Gastrocnemius medialis (tissue), 4 donors: Measurements from ENCODE around the gene CTNNA2. TPM values are rescaled to one million over a fixed set of nuclear protein-coding genes. Genes with fewer than 3 reads are reported as not detected.

Experiments
- ATAC-seq, 2 donors: fragments of 150-250 bp; one replicate each; pipeline ENCODE4 v1.9.1; 2016
- DNase-seq, 2 donors: peaks; one replicate each; pipeline ENCODE4 v3.0.0-alpha.2; 2019
- H3K27ac ChIP-seq, 4 donors: fragments of 200-600 bp; sonication (generic); 1 replicate in 1 of 4; 2 replicates in 3 of 4; pipeline ENCODE4 v1.5.1; 2016 to 2018; ENCODE audit warnings: mild to moderate bottlenecking in 2 of 4, moderate library complexity in 1 of 4
- H3K27me3 ChIP-seq, 3 donors: fragments of 200-600 bp; sonication (generic) in 2 of 3; 1 replicate in 1 of 3; 2 replicates in 2 of 3; pipeline versions ENCODE4 v1.5.1 to v1.6.0; 2016 to 2019; ENCODE audit warnings: mild to moderate bottlenecking in 1 of 3, moderate library complexity in 1 of 3
- H3K36me3 ChIP-seq, 2 donors: fragments of 200-600 bp; sonication (generic) in 1 of 2; one replicate each; pipeline ENCODE4 v1.5.1; 2017 to 2018
- H3K4me1 ChIP-seq, 2 donors: fragments of 200-600 bp; sonication (generic) in 1 of 2; one replicate each; pipeline ENCODE4 v1.5.1; 2016 to 2017; ENCODE audit warnings: mild to moderate bottlenecking in 2 of 2
- H3K4me3 ChIP-seq, 4 donors: fragments of 200-600 bp; sonication (generic) in 3 of 4; 1 replicate in 1 of 4; 2 replicates in 3 of 4; pipeline ENCODE4 v1.5.1; 2016 to 2019; ENCODE audit warnings: mild to moderate bottlenecking in 2 of 4
- H3K9me3 ChIP-seq, 3 donors: fragments of 200-600 bp; sonication (generic) in 2 of 3; 1 replicate in 1 of 3; 2 replicates in 2 of 3; pipeline ENCODE4 v1.5.1; 2016 to 2019
- POLR2A ChIP-seq, 2 donors: fragments of 450-650 bp; IDR thresholded peaks; one replicate each; pipeline ENCODE4 v1.6.1; 2017; ENCODE audit warnings: antibody characterized with exemption in 2 of 2, mild to moderate bottlenecking in 2 of 2, moderate library complexity in 2 of 2
- in situ Hi-C, 4 donors: fragments of 200-750 bp; cut with MboI; loops; one replicate each; pipeline versions ENCODE4 v1.15.0 to v1.8.0; 2017; ENCODE audit warnings: low sequenced_read_pairs in 4 of 4
- intact Hi-C: fragments of 100-400 bp; cut with DNase I; formaldehyde crosslinking; loops from one replicate; pipeline ENCODE4 v1.15.1; 2023; ENCODE audit warnings: low total_unique reads
- total RNA-seq, 4 donors: library from RNA; depleted of rRNA; stranded (reverse); fragments of >200 nt; gene quantifications; one replicate each; pipeline versions ENCODE4 v1.1.0 to v1.2.3, GENCODE V29; 2016
- TF ChIP-seq, protein P1 (sequence below), 5 experiments: fragments of 450-650 bp in 3 of 5; fragments of 200-600 bp in 2 of 5; sonication (generic) in 2 of 5; IDR thresholded peaks in 4 of 5; conservative IDR thresholded peaks in 1 of 5; 1 replicate in 4 of 5; 2 replicates in 1 of 5; pipeline ENCODE4 v1.5.1; 2016 to 2019; ENCODE audit warnings: antibody characterized with exemption in 5 of 5, mild to moderate bottlenecking in 3 of 5, moderate library complexity in 3 of 5

The CTNNA2 gene
- total RNA-seq, 4 donors from 2014 or later = not detected

DNA sequence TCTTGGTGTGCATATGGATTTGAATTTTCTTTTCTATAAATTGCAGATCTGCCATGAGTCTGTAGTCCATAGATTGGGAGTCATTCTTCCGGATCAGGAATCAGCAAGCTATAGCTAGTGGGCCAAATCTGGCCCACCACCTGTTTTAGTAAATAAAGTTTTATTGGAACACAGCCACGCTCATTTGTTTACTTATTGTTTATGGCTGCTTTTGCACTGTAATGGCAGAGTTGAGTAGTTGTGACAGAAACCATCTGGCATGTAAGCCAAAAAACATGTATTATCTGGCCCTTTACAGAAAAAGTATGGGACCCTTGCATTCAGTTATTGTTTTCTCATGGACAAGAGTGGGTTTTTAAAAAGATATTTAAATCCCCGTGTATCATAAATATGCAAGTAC, 600.5 kb downstream of the CTNNA2 start:
- no peak overlapping the region for H3K27ac ChIP-seq
- TF ChIP-seq POLR2A (IDR thresholded peaks at IDR 0.05) = no peak
- TF ChIP-seq, protein P1, sequence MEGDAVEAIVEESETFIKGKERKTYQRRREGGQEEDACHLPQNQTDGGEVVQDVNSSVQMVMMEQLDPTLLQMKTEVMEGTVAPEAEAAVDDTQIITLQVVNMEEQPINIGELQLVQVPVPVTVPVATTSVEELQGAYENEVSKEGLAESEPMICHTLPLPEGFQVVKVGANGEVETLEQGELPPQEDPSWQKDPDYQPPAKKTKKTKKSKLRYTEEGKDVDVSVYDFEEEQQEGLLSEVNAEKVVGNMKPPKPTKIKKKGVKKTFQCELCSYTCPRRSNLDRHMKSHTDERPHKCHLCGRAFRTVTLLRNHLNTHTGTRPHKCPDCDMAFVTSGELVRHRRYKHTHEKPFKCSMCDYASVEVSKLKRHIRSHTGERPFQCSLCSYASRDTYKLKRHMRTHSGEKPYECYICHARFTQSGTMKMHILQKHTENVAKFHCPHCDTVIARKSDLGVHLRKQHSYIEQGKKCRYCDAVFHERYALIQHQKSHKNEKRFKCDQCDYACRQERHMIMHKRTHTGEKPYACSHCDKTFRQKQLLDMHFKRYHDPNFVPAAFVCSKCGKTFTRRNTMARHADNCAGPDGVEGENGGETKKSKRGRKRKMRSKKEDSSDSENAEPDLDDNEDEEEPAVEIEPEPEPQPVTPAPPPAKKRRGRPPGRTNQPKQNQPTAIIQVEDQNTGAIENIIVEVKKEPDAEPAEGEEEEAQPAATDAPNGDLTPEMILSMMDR (IDR thresholded peaks at IDR 0.05 in 4 of 5, conservative IDR thresholded peaks at IDR 0.05 in 1 of 5) = no peak
- ATAC-seq = no peak
- no peaks in the 10 kb centered on the region for H3K27me3 ChIP-seq
- no peaks in the 10 kb centered on the region for H3K9me3 ChIP-seq
- no peak for DNase-seq
- no peaks in the 10 kb centered on the region for H3K36me3 ChIP-seq
- H3K4me3 ChIP-seq = no peak overlapping the region
- no peaks in the 10 kb centered on the region for H3K4me1 ChIP-seq
- intact Hi-C loops (no loop called here), in situ Hi-C loops (no loop called here)

DNA sequence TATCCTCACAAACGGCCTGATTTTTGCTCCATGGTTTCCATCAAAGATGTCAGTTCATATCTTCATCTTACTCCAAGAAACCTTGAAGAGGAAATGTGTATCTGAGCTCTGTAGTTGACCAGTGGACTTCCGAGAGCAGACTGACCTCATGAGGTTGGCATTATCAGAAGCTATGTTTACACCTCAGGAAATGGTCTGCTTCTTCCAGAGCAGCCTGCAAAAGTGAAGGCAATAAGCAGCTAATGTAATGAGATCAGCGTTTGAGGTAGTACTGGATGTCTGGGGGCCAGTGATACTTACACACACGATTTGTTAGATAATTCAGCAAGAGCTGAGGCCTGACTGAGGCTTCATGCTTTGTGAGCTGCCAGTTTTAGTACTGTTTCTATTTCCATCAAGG, 602.0 kb downstream of the CTNNA2 start:
- Histone ChIP-seq H3K4me1 (no peaks in the 10 kb centered on the region), H3K9me3 (no peaks in the 10 kb centered on the region), H3K4me3 (no peak overlapping the region), H3K27me3 (no peaks in the 10 kb centered on the region), H3K36me3 (no peaks in the 10 kb centered on the region), H3K27ac (no peak overlapping the region)
- intact Hi-C loops (no loop called here), in situ Hi-C loops (no loop called here)
- ATAC-seq (no peak), DNase-seq (no peak)
- TF ChIP-seq, protein P1 (IDR thresholded peaks at IDR 0.05 in 4 of 5, conservative IDR thresholded peaks at IDR 0.05 in 1 of 5) = no peak
- TF ChIP-seq POLR2A (IDR thresholded peaks at IDR 0.05) = no peak

DNA sequence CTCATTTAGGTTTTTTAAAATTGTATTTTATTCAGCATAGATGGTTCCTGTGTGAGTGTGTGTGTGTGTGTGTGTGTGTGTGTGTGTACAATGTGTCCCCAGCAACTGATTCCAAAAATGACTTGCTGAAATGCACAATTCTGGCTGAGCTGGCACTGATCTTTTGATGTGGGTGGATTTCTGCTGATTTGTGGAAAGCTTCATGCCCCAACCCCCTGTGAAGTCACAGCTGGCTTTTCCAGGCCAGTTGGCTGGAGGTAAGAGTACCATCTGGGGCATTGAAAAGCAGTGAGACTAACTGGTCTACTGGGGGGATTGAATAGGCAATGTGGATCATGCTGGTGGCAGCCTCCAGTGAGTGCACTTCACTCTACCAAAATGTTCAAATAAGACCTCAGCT, 604.5 kb downstream of the CTNNA2 start:
- DNase-seq = no peak
- in situ Hi-C loops = no loop called here
- no peak overlapping the region for H3K4me3 ChIP-seq
- no peaks in the 10 kb centered on the region for H3K27me3 ChIP-seq
- intact Hi-C loops = no loop called here
- no peak overlapping the region for H3K27ac ChIP-seq
- no peaks in the 10 kb centered on the region for H3K9me3 ChIP-seq
- TF ChIP-seq, protein P1 (IDR thresholded peaks at IDR 0.05 in 4 of 5, conservative IDR thresholded peaks at IDR 0.05 in 1 of 5) = no peak
- no peak for TF ChIP-seq POLR2A (IDR thresholded peaks at IDR 0.05)
- no peaks in the 10 kb centered on the region for H3K4me1 ChIP-seq
- ATAC-seq = no peak
- H3K36me3 ChIP-seq = no peaks in the 10 kb centered on the region

DNA sequence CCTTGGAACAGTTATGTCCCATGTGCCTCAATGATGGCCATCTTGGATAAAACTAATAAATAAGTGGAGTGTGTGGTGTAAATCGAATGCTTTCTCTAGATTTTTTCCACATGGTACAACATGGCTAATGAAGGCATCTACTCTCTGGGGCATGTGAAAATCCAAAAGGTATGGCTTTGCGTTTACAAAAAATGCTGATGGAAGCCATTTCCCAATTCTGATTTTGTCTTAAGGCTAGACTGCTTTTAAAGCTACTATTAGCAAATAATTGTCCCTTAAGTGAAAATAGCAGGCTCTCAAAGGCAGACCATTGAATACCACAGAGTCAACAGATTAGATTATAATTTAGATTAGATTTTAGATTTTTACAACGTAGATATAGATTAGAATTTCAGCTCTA, 608.0 kb downstream of the CTNNA2 start:
- TF ChIP-seq POLR2A (IDR thresholded peaks at IDR 0.05) = no peak
- TF ChIP-seq, protein P1 (IDR thresholded peaks at IDR 0.05 in 4 of 5, conservative IDR thresholded peaks at IDR 0.05 in 1 of 5) = no peak
- in situ Hi-C loops = no loop called here
- Histone ChIP-seq H3K36me3 (no peaks in the 10 kb centered on the region), H3K27me3 (no peaks in the 10 kb centered on the region), H3K4me3 (no peak overlapping the region), H3K9me3 (no peaks in the 10 kb centered on the region), H3K27ac (no peak overlapping the region), H3K4me1 (no peaks in the 10 kb centered on the region)
- ATAC-seq (no peak), DNase-seq (no peak)
- intact Hi-C loops = no loop called here

DNA sequence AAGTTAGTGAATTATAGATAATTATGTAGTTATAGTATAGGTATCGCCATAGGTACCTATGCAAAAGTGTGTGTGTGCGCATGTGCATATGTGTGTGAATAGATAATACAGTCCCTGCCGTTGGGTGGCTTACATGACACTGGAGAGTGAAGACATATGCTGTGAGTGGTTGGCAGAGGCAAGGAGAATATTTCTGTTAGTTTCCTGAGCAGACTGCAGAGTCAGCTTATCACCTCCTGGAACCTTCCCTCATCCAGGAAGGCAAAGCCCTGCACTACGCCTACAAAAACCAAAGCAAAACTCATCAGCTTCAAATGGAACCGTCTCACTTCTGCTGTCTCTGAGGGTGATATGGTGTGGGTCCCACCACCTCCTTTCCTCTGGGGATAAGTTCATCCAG, 609.8 kb downstream of the CTNNA2 start:
- TF ChIP-seq, protein P1 (IDR thresholded peaks at IDR 0.05 in 4 of 5, conservative IDR thresholded peaks at IDR 0.05 in 1 of 5) = no peak
- TF ChIP-seq POLR2A (IDR thresholded peaks at IDR 0.05) = no peak
- intact Hi-C loops = no loop called here
- Histone ChIP-seq H3K27me3 (no peaks in the 10 kb centered on the region), H3K4me3 (no peak overlapping the region), H3K9me3 (no peaks in the 10 kb centered on the region), H3K27ac (no peak overlapping the region), H3K36me3 (no peaks in the 10 kb centered on the region), H3K4me1 (no peaks in the 10 kb centered on the region)
- no peak for DNase-seq
- in situ Hi-C loops = no loop called here
- no peak for ATAC-seq
